Glomerular visceral epithelial cell (primary cell): ENCODE measurements around the gene PRCP.

Source experiments
- DNase-seq: peaks from one replicate; pipeline ENCODE4 v3.0.0-alpha.2; 2016; ENCODE audit errors: extremely low spot score

PRCP gene

GRCh38 chr11:82829101-82829500 lies 71.1 kb downstream of the PRCP start:
- DNase-seq = no peak

- no peak for DNase-seq
Measured at GRCh38 chr11:82828472-82828871, 71.8 kb downstream of the PRCP start.

GRCh38 chr11:82826526-82826925 lies 73.7 kb downstream of the PRCP start:
- DNase-seq = no peak

GRCh38 chr11:82823647-82824619 lies 76.3 kb downstream of the PRCP start:
- no peak for DNase-seq

GRCh38 chr11:82818409-82819043 lies 81.7 kb downstream of the PRCP start:
- DNase-seq = no peak

GRCh38 chr11:82815406-82815805 lies 84.8 kb downstream of the PRCP start:
- DNase-seq = no peak

GRCh38 chr11:82814379-82814778 lies 85.9 kb downstream of the PRCP start:
- no peak for DNase-seq

- no peak for DNase-seq
Measured at GRCh38 chr11:82811369-82811768, 88.9 kb downstream of the PRCP start.

GRCh38 chr11:82810738-82811137 lies 89.5 kb downstream of the PRCP start:
- no peak for DNase-seq

GRCh38 chr11:82810326-82810725 lies 89.9 kb downstream of the PRCP start:
- no peak for DNase-seq

- no peak for DNase-seq
Measured at GRCh38 chr11:82807646-82808045, 92.6 kb downstream of the PRCP start.

GRCh38 chr11:82802710-82803109 lies 97.5 kb downstream of the PRCP start:
- no peak for DNase-seq

- no peak for DNase-seq
Measured at GRCh38 chr11:82796998-82797961, 103.0 kb downstream of the PRCP start.

- no peak for DNase-seq
Measured at GRCh38 chr11:82794490-82794889, 105.7 kb downstream of the PRCP start.

- DNase-seq = no peak
Measured at GRCh38 chr11:82792822-82793569, 107.2 kb downstream of the PRCP start.

GRCh38 chr11:82792319-82792718 lies 107.9 kb downstream of the PRCP start:
- no peak for DNase-seq

GRCh38 chr11:82791779-82792178 lies 108.5 kb downstream of the PRCP start:
- DNase-seq = no peak

GRCh38 chr11:82790723-82791484 lies 109.3 kb downstream of the PRCP start:
- DNase-seq = no peak

GRCh38 chr11:82787981-82788380 lies 112.2 kb downstream of the PRCP start:
- DNase-seq = no peak

- DNase-seq = no peak
Measured at GRCh38 chr11:82786836-82787235, 113.4 kb downstream of the PRCP start.
